ENCODE results near the gene IGSF5. TPM values are rescaled to one million over a fixed set of nuclear protein-coding genes. Genes with fewer than 3 reads are reported as not detected.

The IGSF5 gene
- total RNA-seq, 1 donor from 2014 or later, result 0.60 TPM

DNA sequence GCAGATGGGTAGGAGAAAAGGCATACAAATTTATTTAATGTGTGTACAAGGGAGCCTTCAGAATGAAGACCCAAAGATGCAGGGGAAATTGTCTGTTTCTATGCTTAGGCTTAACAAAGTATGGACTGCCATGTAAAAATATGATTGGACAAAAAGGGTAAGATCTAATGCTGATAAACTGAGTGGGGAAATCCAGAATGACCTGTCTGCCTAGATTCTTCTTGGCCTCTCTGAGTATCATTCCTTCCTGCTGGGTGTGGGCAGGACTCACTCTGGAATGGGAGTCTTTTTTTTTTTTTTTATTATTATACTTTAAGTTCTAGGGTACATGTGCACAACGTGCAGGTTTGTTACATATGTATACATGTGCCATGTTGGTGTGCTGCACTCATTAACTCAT lies 61.0 kb downstream of the IGSF5 start:
- Histone ChIP-seq H3K36me3 (no peaks in the 10 kb centered on the region), H2AFZ (replicated peaks) (no peak overlapping the region), H3K79me2 (ENCODE audit: low read depth) (no peaks in the 10 kb centered on the region), H3F3A (ENCODE audit: low read depth) (no peaks in the 10 kb centered on the region), H3K27me3 (no peaks in the 10 kb centered on the region), H3K4me1 (no peaks in the 10 kb centered on the region), H4K20me1 (ENCODE audit: low read depth) (no peaks in the 10 kb centered on the region), H3K9me3 (ENCODE audit: low read depth) (no peaks in the 10 kb centered on the region), H3K27ac (no peak overlapping the region), H3K4me3 (no peak overlapping the region), H3K9ac (no peak overlapping the region), H3K4me2 (no peak overlapping the region)
- peaks cover 4% of the 10 kb centered on the region for H3K27me3 Mint-ChIP-seq (ENCODE audit: insufficient read depth, low read depth)
- H3K9me3 Mint-ChIP-seq, result peaks cover 2% of the 10 kb centered on the region
- no peak overlapping the region for H3K27ac Mint-ChIP-seq
- no peak overlapping the region for H3K4me3 Mint-ChIP-seq
- TF ChIP-seq EZH2 (IDR thresholded peaks at IDR 0.05), result no peak
- TF ChIP-seq, protein P1, sequence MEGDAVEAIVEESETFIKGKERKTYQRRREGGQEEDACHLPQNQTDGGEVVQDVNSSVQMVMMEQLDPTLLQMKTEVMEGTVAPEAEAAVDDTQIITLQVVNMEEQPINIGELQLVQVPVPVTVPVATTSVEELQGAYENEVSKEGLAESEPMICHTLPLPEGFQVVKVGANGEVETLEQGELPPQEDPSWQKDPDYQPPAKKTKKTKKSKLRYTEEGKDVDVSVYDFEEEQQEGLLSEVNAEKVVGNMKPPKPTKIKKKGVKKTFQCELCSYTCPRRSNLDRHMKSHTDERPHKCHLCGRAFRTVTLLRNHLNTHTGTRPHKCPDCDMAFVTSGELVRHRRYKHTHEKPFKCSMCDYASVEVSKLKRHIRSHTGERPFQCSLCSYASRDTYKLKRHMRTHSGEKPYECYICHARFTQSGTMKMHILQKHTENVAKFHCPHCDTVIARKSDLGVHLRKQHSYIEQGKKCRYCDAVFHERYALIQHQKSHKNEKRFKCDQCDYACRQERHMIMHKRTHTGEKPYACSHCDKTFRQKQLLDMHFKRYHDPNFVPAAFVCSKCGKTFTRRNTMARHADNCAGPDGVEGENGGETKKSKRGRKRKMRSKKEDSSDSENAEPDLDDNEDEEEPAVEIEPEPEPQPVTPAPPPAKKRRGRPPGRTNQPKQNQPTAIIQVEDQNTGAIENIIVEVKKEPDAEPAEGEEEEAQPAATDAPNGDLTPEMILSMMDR (IDR thresholded peaks at IDR 0.05), result no peak
- no peak for TF ChIP-seq EZH2phosphoT487 (IDR thresholded peaks at IDR 0.05)
- no peak for DNase-seq (ENCODE audit: low spot score)
- H3K36me3 Mint-ChIP-seq, result no peaks in the 10 kb centered on the region
- H3K4me1 Mint-ChIP-seq, result no peaks in the 10 kb centered on the region

DNA sequence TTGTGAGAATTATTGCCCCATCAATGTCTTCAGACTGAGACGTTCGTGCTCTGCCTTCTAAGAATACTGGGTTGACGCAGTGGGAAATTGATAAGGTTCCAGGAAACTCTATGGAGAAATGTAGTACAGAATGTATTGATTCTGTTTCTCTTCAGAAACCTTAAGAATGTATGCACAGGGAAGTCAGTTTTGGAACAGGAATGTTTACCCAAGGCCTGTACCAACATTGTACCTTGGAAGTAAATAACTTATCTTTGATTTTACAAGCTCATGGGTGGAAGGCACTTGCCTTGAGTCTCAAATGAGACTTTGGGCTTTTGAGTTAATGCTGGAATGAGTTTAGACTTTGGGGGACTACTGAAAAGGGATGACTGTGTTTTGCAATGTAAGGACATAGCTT lies 62.8 kb downstream of the IGSF5 start:
- Mint-ChIP-seq H3K9me3 (peaks cover 3% of the 10 kb centered on the region), H3K27me3 (ENCODE audit: insufficient read depth, low read depth) (peaks cover 4% of the 10 kb centered on the region), H3K27ac (no peak overlapping the region), H3K36me3 (no peaks in the 10 kb centered on the region), H3K4me1 (no peaks in the 10 kb centered on the region), H3K4me3 (no peak overlapping the region)
- Histone ChIP-seq H2AFZ (replicated peaks) (no peak overlapping the region), H3K4me1 (no peaks in the 10 kb centered on the region), H3K79me2 (ENCODE audit: low read depth) (no peaks in the 10 kb centered on the region), H3F3A (ENCODE audit: low read depth) (no peaks in the 10 kb centered on the region), H3K4me2 (no peak overlapping the region), H4K20me1 (ENCODE audit: low read depth) (no peaks in the 10 kb centered on the region), H3K36me3 (no peaks in the 10 kb centered on the region), H3K9ac (no peak overlapping the region), H3K27me3 (no peaks in the 10 kb centered on the region), H3K9me3 (ENCODE audit: low read depth) (no peaks in the 10 kb centered on the region), H3K27ac (no peak overlapping the region), H3K4me3 (no peak overlapping the region)
- TF ChIP-seq, protein P1 (IDR thresholded peaks at IDR 0.05), result no peak
- no peak for TF ChIP-seq EZH2 (IDR thresholded peaks at IDR 0.05)
- TF ChIP-seq EZH2phosphoT487 (IDR thresholded peaks at IDR 0.05), result no peak
- no peak for DNase-seq (ENCODE audit: low spot score)

DNA sequence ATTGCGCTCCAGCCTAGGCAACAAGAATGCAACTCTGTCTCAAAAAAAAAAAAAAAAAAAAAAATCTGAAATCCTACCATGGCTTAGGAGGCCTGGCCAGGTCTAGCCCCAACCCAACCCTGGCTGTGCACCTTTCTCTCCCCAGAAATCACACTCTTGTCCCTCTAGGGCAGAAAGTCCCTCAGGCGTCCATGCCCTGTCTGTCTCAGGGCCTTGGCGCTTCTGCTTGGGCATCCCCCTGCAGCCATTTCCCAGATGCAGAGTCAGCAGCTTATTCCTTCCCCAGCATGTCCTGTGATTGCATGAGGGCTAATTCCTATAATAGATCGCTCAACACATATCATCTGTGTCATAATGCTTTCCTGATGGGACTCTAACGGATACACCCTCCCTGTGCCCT lies 65.0 kb downstream of the IGSF5 start:
- no peak overlapping the region for H3K27ac ChIP-seq
- no peaks in the 10 kb centered on the region for H4K20me1 ChIP-seq (ENCODE audit: low read depth)
- no peaks in the 10 kb centered on the region for H3K27me3 ChIP-seq
- DNase-seq (ENCODE audit: low spot score), result no peak
- no peaks in the 10 kb centered on the region for H3K9me3 ChIP-seq (ENCODE audit: low read depth)
- H2AFZ ChIP-seq (replicated peaks), result no peak overlapping the region
- H3K9me3 Mint-ChIP-seq, result peaks cover 4% of the 10 kb centered on the region
- H3K27ac Mint-ChIP-seq, result no peak overlapping the region
- H3K79me2 ChIP-seq (ENCODE audit: low read depth), result no peaks in the 10 kb centered on the region
- no peak overlapping the region for H3K4me3 ChIP-seq
- no peaks in the 10 kb centered on the region for H3K36me3 Mint-ChIP-seq
- no peaks in the 10 kb centered on the region for H3K36me3 ChIP-seq
- H3K4me1 Mint-ChIP-seq, result no peaks in the 10 kb centered on the region
- no peaks in the 10 kb centered on the region for H3K4me1 ChIP-seq
- peaks cover 2% of the 10 kb centered on the region for H3K27me3 Mint-ChIP-seq (ENCODE audit: insufficient read depth, low read depth)
- TF ChIP-seq EZH2 (IDR thresholded peaks at IDR 0.05) (no peak), EZH2phosphoT487 (IDR thresholded peaks at IDR 0.05) (no peak)
- TF ChIP-seq, protein P1 (IDR thresholded peaks at IDR 0.05), result no peak
- no peaks in the 10 kb centered on the region for H3F3A ChIP-seq (ENCODE audit: low read depth)
- H3K4me3 Mint-ChIP-seq, result no peak overlapping the region
- no peak overlapping the region for H3K9ac ChIP-seq
- H3K4me2 ChIP-seq, result no peak overlapping the region

Data from neural progenitor cell (in vitro differentiated cells).